Activated naive CD4-positive, alpha-beta T cell (primary cell): ENCODE data around the gene LDHD.
A peak's percentile ranks its signal among the peaks of the same experiment; 100 is the strongest.

Source experiments
- DNase-seq, 4 experiments: peaks; one replicate each; lab custom pipeline; 2025; lab: John Stamatoyannopoulos, UW

The LDHD gene

GRCh38 chr16:75081179-75081859, 35.3 kb downstream of the LDHD start:
- DNase-seq, result no peak

- no peak for DNase-seq
These were observed 36.2 kb downstream of the LDHD start for GRCh38 chr16:75080205-75081029.

DNA sequence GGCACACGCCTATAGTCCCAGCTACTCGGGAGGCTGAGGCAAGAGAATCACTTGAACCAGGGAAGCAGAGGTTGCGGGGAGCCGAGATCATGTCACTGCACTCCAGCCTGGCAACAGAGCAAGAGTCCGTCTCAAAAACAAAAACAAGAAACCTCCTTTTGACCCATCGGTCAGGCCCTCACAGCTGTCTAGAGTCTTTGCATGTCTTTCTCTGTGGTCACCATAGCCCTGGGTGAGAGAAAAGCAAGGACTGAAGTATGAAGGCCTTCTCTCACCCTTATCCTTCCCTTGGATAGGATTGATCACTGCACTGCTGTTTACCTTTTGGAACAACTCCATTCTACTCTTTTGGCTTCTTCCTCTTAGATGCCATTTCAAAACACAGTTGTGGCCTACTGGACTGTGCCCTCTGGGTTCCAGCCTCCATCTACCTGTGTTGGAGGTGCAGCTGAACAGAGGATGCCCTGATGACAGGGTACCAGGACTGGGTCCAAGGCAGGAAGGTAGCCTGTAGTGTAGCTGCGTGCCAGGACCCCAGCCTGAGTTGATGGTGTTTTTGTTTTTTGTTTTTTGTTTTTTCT, 37.1 kb downstream of the LDHD start:
- DNase-seq, result no peak

DNA sequence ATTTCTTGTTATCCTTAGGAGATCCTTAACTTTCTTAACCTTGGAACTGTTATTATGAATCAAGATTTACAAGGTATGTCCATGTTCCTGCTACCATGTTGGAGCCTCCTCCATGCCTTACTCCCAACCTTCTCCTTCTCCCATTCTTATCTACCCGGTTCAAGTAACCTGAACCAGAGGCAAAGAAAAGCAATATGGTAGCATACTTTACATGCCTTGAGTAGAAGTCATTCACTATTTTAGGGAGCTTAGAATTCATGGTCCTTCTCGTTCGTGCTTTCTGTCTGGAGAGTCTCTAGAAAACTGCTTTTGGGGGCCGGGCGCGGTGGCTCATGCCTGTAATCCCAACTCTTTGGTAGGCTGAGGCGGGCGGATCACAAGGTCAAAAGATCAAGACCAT, 37.7 kb downstream of the LDHD start:
- no peak for DNase-seq

DNA sequence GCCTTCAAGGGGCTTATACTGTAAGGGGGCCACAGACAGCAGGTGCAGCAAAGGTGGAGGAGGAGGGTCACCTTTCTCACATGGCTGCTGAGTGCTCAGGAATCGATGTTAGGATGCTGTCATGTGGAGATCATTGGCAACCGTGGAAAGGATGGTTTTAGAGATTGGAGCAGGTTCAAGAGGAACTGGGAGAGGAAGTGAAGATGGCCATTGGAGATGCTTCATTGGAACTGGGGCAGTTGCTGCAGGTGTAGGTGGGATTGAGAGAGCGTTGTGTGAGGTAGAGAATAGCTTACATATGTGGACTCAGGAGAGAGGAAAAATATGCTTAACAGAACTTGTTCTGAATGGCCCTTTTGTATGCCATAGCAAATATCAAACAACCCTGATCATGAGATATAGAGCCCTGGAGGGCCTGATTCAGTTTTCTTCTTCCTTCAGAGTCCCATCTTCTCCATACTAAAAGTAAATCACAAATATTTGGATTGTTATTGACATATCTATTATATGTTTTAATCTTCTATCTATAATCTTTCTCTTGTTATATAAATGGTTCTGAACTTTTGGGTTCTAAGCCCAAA, 40.8 kb downstream of the LDHD start:
- DNase-seq, result no peak

DNA sequence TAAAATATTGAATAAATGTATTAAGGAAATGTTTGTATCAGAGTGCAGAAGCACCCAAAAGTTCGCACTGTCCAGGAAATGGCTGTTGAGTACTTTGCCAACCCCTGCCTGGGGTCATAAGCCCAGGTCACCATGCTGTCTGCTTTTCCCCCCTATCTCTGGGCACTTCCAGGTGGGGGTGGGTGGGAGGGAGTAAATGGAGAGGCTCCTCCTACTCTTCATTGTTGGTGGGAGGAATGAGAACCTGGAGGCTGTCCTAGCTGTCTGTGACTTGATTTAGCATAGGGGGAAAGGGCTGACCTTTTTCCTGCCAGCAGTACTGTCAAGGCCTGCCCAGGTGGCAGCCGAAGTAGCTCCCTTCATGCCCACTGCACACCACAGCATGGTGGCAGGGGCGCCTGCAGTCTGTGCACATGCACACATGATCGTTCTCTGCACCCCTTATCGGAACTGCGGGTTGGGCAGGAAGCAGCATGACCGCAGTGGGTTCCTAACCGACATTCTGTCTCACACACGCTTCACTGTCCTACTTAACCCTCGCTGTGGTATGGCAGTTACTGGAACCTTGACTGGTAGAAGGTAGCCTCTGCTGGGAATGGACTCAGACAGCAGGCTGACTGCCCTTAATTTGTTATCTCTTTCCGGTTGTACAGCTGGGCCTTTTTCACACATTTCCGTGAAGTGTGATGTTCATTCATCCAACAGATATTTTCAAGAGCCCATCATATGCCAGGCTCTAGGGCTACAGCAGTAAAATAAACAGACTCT, 41.5 kb downstream of the LDHD start:
- DNase-seq, result peak in 2 of 4 experiments; percentile 64 to 71

GRCh38 chr16:75074304-75074793, 42.2 kb downstream of the LDHD start:
- DNase-seq, result no peak

GRCh38 chr16:75073545-75074303, 42.9 kb downstream of the LDHD start:
- DNase-seq, result no peak

GRCh38 chr16:75072239-75072947, 44.2 kb downstream of the LDHD start:
- no peak for DNase-seq

- DNase-seq, result no peak
These were observed 45.0 kb downstream of the LDHD start for GRCh38 chr16:75071621-75072020.

GRCh38 chr16:75070012-75070841, 46.4 kb downstream of the LDHD start:
- DNase-seq, result no peak

GRCh38 chr16:75068085-75069031, 48.2 kb downstream of the LDHD start:
- no peak for DNase-seq

DNA sequence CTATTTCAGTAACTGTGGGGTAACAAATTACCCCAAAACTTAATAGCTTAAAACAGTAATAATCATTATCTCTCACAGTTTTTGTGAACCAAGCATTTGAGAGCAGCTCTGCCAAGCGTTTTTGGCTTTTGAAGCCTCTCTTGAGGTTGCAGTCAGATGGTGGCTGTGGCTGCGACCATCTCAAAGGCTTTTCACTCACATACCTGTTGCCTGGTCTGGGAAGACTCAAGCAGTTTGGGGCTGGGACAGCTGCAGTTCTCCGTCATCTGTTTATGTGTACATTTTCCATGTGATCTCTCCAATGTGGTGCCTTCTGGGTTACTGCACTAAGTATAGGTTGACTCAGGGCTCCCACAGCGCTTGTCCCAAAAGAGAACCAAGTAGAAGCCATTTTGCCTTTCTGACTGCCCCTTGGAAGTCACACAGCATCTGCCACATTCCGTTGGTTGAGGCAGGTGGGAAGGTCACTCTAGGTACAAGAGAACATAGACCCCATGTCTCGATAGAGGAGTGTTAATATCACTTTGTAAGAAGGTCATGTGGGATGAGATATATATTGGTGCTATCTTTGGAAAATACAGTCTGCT, 49.6 kb downstream of the LDHD start:
- no peak for DNase-seq

DNA sequence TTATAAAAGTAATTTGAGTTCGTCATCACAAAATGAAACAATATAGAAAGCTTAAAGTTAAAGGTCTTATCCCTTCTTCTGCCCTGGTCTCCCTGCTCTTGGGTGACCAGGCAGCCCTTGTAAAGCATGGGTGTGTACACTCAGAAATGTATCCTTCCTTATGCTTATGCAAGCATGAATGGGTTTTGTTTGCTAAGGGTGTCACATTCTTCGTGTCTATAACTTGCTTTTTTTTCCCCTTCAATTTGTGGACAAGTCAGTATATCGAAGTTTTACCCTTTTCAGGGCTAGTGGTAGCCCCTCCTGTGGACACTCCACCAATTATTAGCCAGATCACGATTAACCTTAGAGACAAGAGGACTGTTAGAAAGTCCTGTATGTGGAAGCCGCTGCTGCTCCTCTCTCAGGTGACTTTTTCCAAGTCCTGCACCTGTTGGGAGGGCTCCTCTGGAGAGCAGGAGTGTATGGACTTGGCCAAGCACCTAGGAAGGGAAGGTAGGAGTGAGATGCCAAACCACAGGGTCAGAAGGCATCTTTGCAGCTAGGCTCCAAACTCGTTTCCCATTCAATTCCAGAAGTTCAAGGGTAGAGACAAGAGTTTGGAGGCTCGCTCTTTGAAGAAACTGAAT, 50.9 kb downstream of the LDHD start:
- no peak for DNase-seq

GRCh38 chr16:75065149-75065505, 51.5 kb downstream of the LDHD start:
- DNase-seq, result peak in 2 of 4 experiments; percentile 6 to 39

DNA sequence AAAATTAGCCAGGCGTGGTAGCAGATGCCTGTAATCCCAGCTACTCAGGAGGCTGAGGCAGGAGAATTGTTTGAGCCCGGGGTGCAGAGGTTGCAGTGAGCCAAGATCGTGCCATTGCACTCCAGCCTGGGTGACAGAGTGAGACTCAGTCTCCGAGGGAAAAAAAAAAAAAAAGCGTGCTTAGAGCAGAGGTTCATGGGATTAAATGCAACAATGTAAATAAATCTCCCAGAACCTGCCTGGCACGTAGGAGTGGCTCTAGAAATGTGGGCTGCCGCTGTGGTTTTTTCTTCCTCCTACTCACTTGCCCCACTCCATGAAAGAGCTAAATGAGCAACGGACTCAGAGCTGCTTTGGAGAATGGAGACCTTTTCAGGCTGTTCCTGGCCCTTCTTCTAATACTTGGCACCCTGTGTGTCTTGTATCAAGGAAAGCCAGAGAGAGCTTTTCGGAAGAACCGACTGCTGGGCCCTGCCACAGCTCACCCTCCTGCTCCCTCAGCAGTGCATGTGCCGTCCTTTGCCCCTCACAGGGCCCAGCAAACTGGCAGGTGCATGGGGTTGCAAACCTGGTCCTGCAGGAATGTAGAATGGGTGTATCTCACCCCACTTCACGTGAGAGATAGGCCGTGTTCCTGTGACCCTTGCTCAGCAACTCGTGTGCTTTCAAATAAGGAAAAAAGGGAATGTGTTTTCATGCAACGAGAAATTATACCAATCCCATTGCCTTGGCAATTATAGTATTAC, 52.0 kb downstream of the LDHD start:
- DNase-seq, result no peak
